ENCODE data around the gene NF2. TPM values are rescaled to one million over a fixed set of nuclear protein-coding genes. Genes with fewer than 3 reads are reported as not detected.

The NF2 gene
- polyA plus RNA-seq, 3 donors = 7.7 to 15.5 (median 8.4) TPM

- H3K4me3 ChIP-seq (replicated peaks in 1 of 3; ENCODE audit: low read depth in 2 of 3, low read length in 3 of 3) = no peak overlapping the region
- no peaks in the 10 kb centered on the region for H4K20me1 ChIP-seq (ENCODE audit: insufficient read depth, low read length)
- peaks cover 6% of the 10 kb centered on the region in 2 donors for H3K4me1 ChIP-seq (ENCODE audit: control insufficient read depth in 1 of 2, insufficient read depth in 2 of 2, low read length in 2 of 2)
- no peak overlapping the region for H3K27ac ChIP-seq (ENCODE audit: low read depth in 1 of 2, low read length in 2 of 2)
- no peaks in the 10 kb centered on the region for H3K79me2 ChIP-seq (ENCODE audit: insufficient read depth, low read length)
- no peak overlapping the region for H3K9ac ChIP-seq (ENCODE audit: insufficient read depth, low read length, poor library complexity, severe bottlenecking)
- H3K4me2 ChIP-seq (replicated peaks; ENCODE audit: extremely low read depth, low read length, poor library complexity, severe bottlenecking) = no peak overlapping the region
- Mint-ChIP-seq H3K36me3 (peaks cover 22 to 36% of the 10 kb centered on the region in 2 donors), H3K4me1 (peaks cover 4% of the 10 kb centered on the region), H3K27ac (no peak overlapping the region), H3K9me3 (peaks cover 0 to 4% (median 0%) of the 10 kb centered on the region in 7 donors), H3K4me3 (no peak overlapping the region), H3K27me3 (ENCODE audit: low read depth in 3 of 3) (no peaks in the 10 kb centered on the region)
- H3K27me3 ChIP-seq (ENCODE audit: control insufficient read depth in 2 of 2, insufficient read depth in 2 of 2, low read length in 2 of 2) = no peaks in the 10 kb centered on the region
- intact Hi-C loops (cut with micrococcal nuclease) = no loop called here
- TF ChIP-seq CTCF (IDR thresholded peaks at IDR 0.05) = no peak
- 97% methylated on average over 6 of the region's 6 CpGs for WGBS (ENCODE audit: insufficient coverage)
- no peaks in the 10 kb centered on the region for H3K9me3 ChIP-seq (replicated peaks in 1 of 2; ENCODE audit: control insufficient read depth in 1 of 2, insufficient read depth in 1 of 2, low read length in 2 of 2)
- peaks cover 5 to 23% of the 10 kb centered on the region in 2 donors for H3K36me3 ChIP-seq (replicated peaks in 1 of 2; ENCODE audit: control insufficient read depth in 1 of 2, insufficient read depth in 2 of 2, low read length in 2 of 2)
- no peak for DNase-seq
- no peak overlapping the region for H2AFZ ChIP-seq (ENCODE audit: insufficient read depth, low read depth, low read length, poor library complexity, severe bottlenecking)
Observed at GRCh38 chr22:29559030-29559429, 44.4 kb upstream of the NF2 start.

GRCh38 chr22:29559853-29560252 is 43.6 kb upstream of the NF2 start:
- H3K27ac ChIP-seq (ENCODE audit: low read depth in 1 of 2, low read length in 2 of 2) = no peak overlapping the region
- H3K4me1 Mint-ChIP-seq = no peaks in the 10 kb centered on the region
- intact Hi-C loops (cut with micrococcal nuclease) = no loop called here
- 95% methylated on average over 2 of the region's 2 CpGs for WGBS (ENCODE audit: insufficient coverage)
- H3K27me3 Mint-ChIP-seq (ENCODE audit: low read depth in 3 of 3) = no peaks in the 10 kb centered on the region
- no peak for TF ChIP-seq CTCF (IDR thresholded peaks at IDR 0.05)
- no peak for DNase-seq
- no peaks in the 10 kb centered on the region for H3K27me3 ChIP-seq (ENCODE audit: control insufficient read depth in 2 of 2, insufficient read depth in 2 of 2, low read length in 2 of 2)
- no peaks in the 10 kb centered on the region for H4K20me1 ChIP-seq (ENCODE audit: insufficient read depth, low read length)
- no peaks in the 10 kb centered on the region for H3K9me3 ChIP-seq (replicated peaks in 1 of 2; ENCODE audit: control insufficient read depth in 1 of 2, insufficient read depth in 1 of 2, low read length in 2 of 2)
- no peak overlapping the region for H3K4me3 Mint-ChIP-seq
- no peaks in the 10 kb centered on the region for H3K79me2 ChIP-seq (ENCODE audit: insufficient read depth, low read length)
- H3K36me3 ChIP-seq (replicated peaks in 1 of 2; ENCODE audit: control insufficient read depth in 1 of 2, insufficient read depth in 2 of 2, low read length in 2 of 2) = peaks cover 5 to 23% of the 10 kb centered on the region in 2 donors
- no peak overlapping the region for H2AFZ ChIP-seq (ENCODE audit: insufficient read depth, low read depth, low read length, poor library complexity, severe bottlenecking)
- no peak overlapping the region for H3K4me2 ChIP-seq (replicated peaks; ENCODE audit: extremely low read depth, low read length, poor library complexity, severe bottlenecking)
- no peak overlapping the region for H3K9ac ChIP-seq (ENCODE audit: insufficient read depth, low read length, poor library complexity, severe bottlenecking)
- no peaks in the 10 kb centered on the region for H3K4me1 ChIP-seq (ENCODE audit: control insufficient read depth in 1 of 2, insufficient read depth in 2 of 2, low read length in 2 of 2)
- H3K4me3 ChIP-seq (replicated peaks in 1 of 3; ENCODE audit: low read depth in 2 of 3, low read length in 3 of 3) = no peak overlapping the region
- H3K27ac Mint-ChIP-seq = peak overlapping the region in 1 of 7 donors; percentile 1
- peaks cover 23 to 36% of the 10 kb centered on the region in 2 donors for H3K36me3 Mint-ChIP-seq
- H3K9me3 Mint-ChIP-seq = peaks cover 0 to 4% (median 0%) of the 10 kb centered on the region in 7 donors
